ENCODE results near the gene GLRA2.

DNA sequence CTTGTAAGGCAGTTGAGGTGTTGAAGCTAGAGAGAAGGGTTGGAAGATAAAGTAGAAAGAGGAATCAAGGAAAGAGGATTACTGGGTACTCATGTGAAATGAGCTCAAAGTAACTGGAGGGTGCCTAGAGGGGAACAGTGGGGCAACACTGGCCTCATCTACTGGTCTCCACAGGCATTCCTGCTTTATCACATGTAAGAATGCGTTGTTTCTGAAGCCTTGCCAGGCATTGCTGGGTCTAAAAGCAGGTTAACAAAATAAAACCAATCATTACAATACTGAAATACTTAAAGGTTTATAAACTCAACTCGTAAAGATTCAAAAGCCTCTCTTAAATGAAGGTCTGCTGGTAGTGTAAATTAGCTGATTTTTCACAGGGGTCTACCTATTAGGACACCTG is 247.6 kb downstream of the GLRA2 start:
- TF ChIP-seq, protein P1, sequence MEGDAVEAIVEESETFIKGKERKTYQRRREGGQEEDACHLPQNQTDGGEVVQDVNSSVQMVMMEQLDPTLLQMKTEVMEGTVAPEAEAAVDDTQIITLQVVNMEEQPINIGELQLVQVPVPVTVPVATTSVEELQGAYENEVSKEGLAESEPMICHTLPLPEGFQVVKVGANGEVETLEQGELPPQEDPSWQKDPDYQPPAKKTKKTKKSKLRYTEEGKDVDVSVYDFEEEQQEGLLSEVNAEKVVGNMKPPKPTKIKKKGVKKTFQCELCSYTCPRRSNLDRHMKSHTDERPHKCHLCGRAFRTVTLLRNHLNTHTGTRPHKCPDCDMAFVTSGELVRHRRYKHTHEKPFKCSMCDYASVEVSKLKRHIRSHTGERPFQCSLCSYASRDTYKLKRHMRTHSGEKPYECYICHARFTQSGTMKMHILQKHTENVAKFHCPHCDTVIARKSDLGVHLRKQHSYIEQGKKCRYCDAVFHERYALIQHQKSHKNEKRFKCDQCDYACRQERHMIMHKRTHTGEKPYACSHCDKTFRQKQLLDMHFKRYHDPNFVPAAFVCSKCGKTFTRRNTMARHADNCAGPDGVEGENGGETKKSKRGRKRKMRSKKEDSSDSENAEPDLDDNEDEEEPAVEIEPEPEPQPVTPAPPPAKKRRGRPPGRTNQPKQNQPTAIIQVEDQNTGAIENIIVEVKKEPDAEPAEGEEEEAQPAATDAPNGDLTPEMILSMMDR (optimal IDR thresholded peaks at IDR 0.05 in 1 of 3, IDR thresholded peaks at IDR 0.05 in 1 of 3, conservative IDR thresholded peaks at IDR 0.05 in 1 of 3; ENCODE audit: extremely low read depth in 1 of 3, insufficient read depth in 2 of 3, low read length in 3 of 3) = no peak
- no peak for TF ChIP-seq EZH2 (IDR thresholded peaks at IDR 0.05; ENCODE audit: low read length)

Measured in keratinocyte (primary cell).